Nephron (organoid): ENCODE data around the gene RYR2.

Experiments
- H3K27ac Mint-ChIP-seq, 3 experiments: 2 replicates each; pipeline ENCODE4 v1.8.0; 2020; ENCODE audit warnings: mixed read lengths in 3 of 3, mild to moderate bottlenecking in 2 of 3, moderate library complexity in 1 of 3
- H3K27me3 Mint-ChIP-seq: 2 replicates; pipeline ENCODE4 v1.8.0; 2021; ENCODE audit warnings: low read depth, mild to moderate bottlenecking, moderate library complexity, mixed read lengths
- H3K36me3 Mint-ChIP-seq: 2 replicates; pipeline ENCODE4 v1.8.0; 2020; ENCODE audit warnings: low read depth, mixed read lengths
- H3K4me1 Mint-ChIP-seq: 2 replicates; pipeline ENCODE4 v1.8.0; 2020; ENCODE audit warnings: mixed read lengths
- H3K4me3 Mint-ChIP-seq, 3 experiments: 2 replicates each; pipeline ENCODE4 v1.8.0; 2020; ENCODE audit warnings: mild to moderate bottlenecking in 3 of 3, mixed read lengths in 3 of 3, moderate library complexity in 2 of 3
- H3K9me3 Mint-ChIP-seq: 2 replicates; pipeline ENCODE4 v1.8.0; 2020; ENCODE audit warnings: mixed read lengths
- CTCF ChIP-seq, 3 experiments: fragments of 200-600 bp; sonication (generic); IDR thresholded peaks; one replicate each; pipeline ENCODE4 v1.5.0; 2021; ENCODE audit warnings: antibody characterized with exemption in 3 of 3; ENCODE audit not compliant: unreplicated experiment in 3 of 3

RYR2 gene

GRCh38 chr1:237792149-237792548 lies 750.2 kb downstream of the RYR2 start:
- Mint-ChIP-seq H3K4me3 (no peak overlapping the region), H3K9me3 (no peaks in the 10 kb centered on the region), H3K27ac (no peak overlapping the region), H3K4me1 (no peaks in the 10 kb centered on the region), H3K27me3 (no peaks in the 10 kb centered on the region), H3K36me3 (no peaks in the 10 kb centered on the region)
- no peak for TF ChIP-seq CTCF (IDR thresholded peaks at IDR 0.05; ENCODE audit: unreplicated experiment in 3 of 3)

- H3K4me1 Mint-ChIP-seq: no peaks in the 10 kb centered on the region
- H3K36me3 Mint-ChIP-seq: no peaks in the 10 kb centered on the region
- no peaks in the 10 kb centered on the region for H3K27me3 Mint-ChIP-seq
- no peak overlapping the region for H3K27ac Mint-ChIP-seq
- no peaks in the 10 kb centered on the region for H3K9me3 Mint-ChIP-seq
- H3K4me3 Mint-ChIP-seq: no peak overlapping the region
- TF ChIP-seq CTCF (IDR thresholded peaks at IDR 0.05; ENCODE audit: unreplicated experiment in 3 of 3): no peak
These were observed 750.7 kb downstream of the RYR2 start for GRCh38 chr1:237792726-237793125.

- Mint-ChIP-seq H3K36me3 (no peaks in the 10 kb centered on the region), H3K9me3 (no peaks in the 10 kb centered on the region), H3K27ac (no peak overlapping the region), H3K4me3 (no peak overlapping the region), H3K4me1 (no peaks in the 10 kb centered on the region), H3K27me3 (no peaks in the 10 kb centered on the region)
- no peak for TF ChIP-seq CTCF (IDR thresholded peaks at IDR 0.05; ENCODE audit: unreplicated experiment in 3 of 3)
These were observed 752.1 kb downstream of the RYR2 start for GRCh38 chr1:237794071-237794470.

- Mint-ChIP-seq H3K4me1 (no peaks in the 10 kb centered on the region), H3K27ac (no peak overlapping the region), H3K27me3 (no peaks in the 10 kb centered on the region), H3K4me3 (no peak overlapping the region), H3K36me3 (no peaks in the 10 kb centered on the region), H3K9me3 (no peaks in the 10 kb centered on the region)
- no peak for TF ChIP-seq CTCF (IDR thresholded peaks at IDR 0.05; ENCODE audit: unreplicated experiment in 3 of 3)
These were observed 753.6 kb downstream of the RYR2 start for GRCh38 chr1:237795558-237795957.

GRCh38 chr1:237799762-237800474 lies 757.9 kb downstream of the RYR2 start:
- Mint-ChIP-seq H3K36me3 (no peaks in the 10 kb centered on the region), H3K27ac (no peak overlapping the region), H3K9me3 (no peaks in the 10 kb centered on the region), H3K4me1 (no peaks in the 10 kb centered on the region), H3K4me3 (no peak overlapping the region), H3K27me3 (no peaks in the 10 kb centered on the region)
- peak; percentile 38 to 53 (median 41) for TF ChIP-seq CTCF (IDR thresholded peaks at IDR 0.05; ENCODE audit: unreplicated experiment in 3 of 3)

GRCh38 chr1:237804516-237804915 lies 762.5 kb downstream of the RYR2 start:
- TF ChIP-seq CTCF (IDR thresholded peaks at IDR 0.05; ENCODE audit: unreplicated experiment in 3 of 3): no peak
- H3K27ac Mint-ChIP-seq: no peak overlapping the region
- no peaks in the 10 kb centered on the region for H3K4me1 Mint-ChIP-seq
- H3K36me3 Mint-ChIP-seq: no peaks in the 10 kb centered on the region
- H3K4me3 Mint-ChIP-seq: no peak overlapping the region
- no peaks in the 10 kb centered on the region for H3K9me3 Mint-ChIP-seq
- no peaks in the 10 kb centered on the region for H3K27me3 Mint-ChIP-seq
